Upper lobe of right lung (tissue), 1 donor: ENCODE results near the gene SENP2. TPM values are rescaled to one million over a fixed set of nuclear protein-coding genes. Genes with fewer than 3 reads are reported as not detected.

Source experiments
- ATAC-seq: fragments of 200-7000 bp; cut with Tn5 transposase; one replicate; pipeline ENCODE4 v1.9.1; 2020; ENCODE audit warnings: mild to moderate bottlenecking, moderate library complexity
- DNase-seq: peaks from one replicate; pipeline ENCODE4 v3.0.0-alpha.2; 2020
- H3K27ac ChIP-seq: fragments of 200-600 bp; one replicate; pipeline ENCODE4 v1.8.0; 2022
- H3K27me3 ChIP-seq: fragments of 200-600 bp; one replicate; pipeline ENCODE4 v1.8.0; 2022; ENCODE audit warnings: mild to moderate bottlenecking
- H3K36me3 ChIP-seq: fragments of 200-600 bp; one replicate; pipeline ENCODE4 v1.8.0; 2022
- H3K4me1 ChIP-seq: fragments of 200-600 bp; one replicate; pipeline ENCODE4 v1.8.0; 2022
- H3K4me3 ChIP-seq: fragments of 200-600 bp; one replicate; pipeline ENCODE4 v1.8.0; 2022; ENCODE audit warnings: mild to moderate bottlenecking
- H3K9me3 ChIP-seq: fragments of 200-600 bp; one replicate; pipeline ENCODE4 v1.8.0; 2022
- CTCF ChIP-seq: fragments of 200-600 bp; IDR thresholded peaks from one replicate; pipeline ENCODE4 v1.8.0; 2022; ENCODE audit warnings: antibody characterized with exemption
- intact Hi-C: fragments of 100-400 bp; cut with DNase I; formaldehyde crosslinking; loops from one replicate; pipeline ENCODE4 v1.11.0; 2022
- total RNA-seq: library from RNA; stranded (reverse); fragmentation: NEBNext Ultra II Directional; extraction: Animal tissue kit (Norgen Biotek cat#: 25700); gene quantifications from one replicate; pipeline ENCODE4 v1.2.1, GENCODE V29; 2021
- donor health status: DM: no; HTN: yes; CAD: no; lungs with severe emphysema.

SENP2 gene
- total RNA-seq, 1 donor from 2014 or later, result 42.0 TPM

GRCh38 chr3:185559706-185560090 is 26.4 kb upstream of the SENP2 start:
- Histone ChIP-seq H3K27me3 (peaks cover 5% of the 10 kb centered on the region), H3K27ac (peak overlapping the region; percentile 84), H3K4me1 (peaks cover 11% of the 10 kb centered on the region), H3K36me3 (no peaks in the 10 kb centered on the region), H3K9me3 (no peaks in the 10 kb centered on the region), H3K4me3 (no peak overlapping the region)
- ATAC-seq, result no peak
- intact Hi-C loops, result no loop called here
- DNase-seq, result no peak
- no peak for TF ChIP-seq CTCF

GRCh38 chr3:185560676-185561075 is 25.4 kb upstream of the SENP2 start:
- DNase-seq (no peak), ATAC-seq (peak; percentile 4)
- Histone ChIP-seq H3K9me3 (no peaks in the 10 kb centered on the region), H3K36me3 (no peaks in the 10 kb centered on the region), H3K4me1 (peaks cover 11% of the 10 kb centered on the region), H3K4me3 (peak overlapping the region; percentile 8), H3K27ac (peak overlapping the region; percentile 84), H3K27me3 (peaks cover 5% of the 10 kb centered on the region)
- intact Hi-C loops, result no loop called here
- TF ChIP-seq CTCF, result no peak

- peak overlapping the region; percentile 84 for H3K27ac ChIP-seq
- no peaks in the 10 kb centered on the region for H3K9me3 ChIP-seq
- peaks cover 11% of the 10 kb centered on the region for H3K4me1 ChIP-seq
- intact Hi-C loops, result no loop called here
- H3K4me3 ChIP-seq, result no peak overlapping the region
- peaks cover 5% of the 10 kb centered on the region for H3K27me3 ChIP-seq
- H3K36me3 ChIP-seq, result no peaks in the 10 kb centered on the region
- no peak for TF ChIP-seq CTCF
- DNase-seq, result peak; percentile 86
- ATAC-seq, result peak; percentile 73
These were observed 24.6 kb upstream of the SENP2 start for GRCh38 chr3:185561374-185561943.

GRCh38 chr3:185561958-185562357 is 24.1 kb upstream of the SENP2 start:
- H3K9me3 ChIP-seq, result no peaks in the 10 kb centered on the region
- H3K4me3 ChIP-seq, result no peak overlapping the region
- peaks cover 11% of the 10 kb centered on the region for H3K4me1 ChIP-seq
- intact Hi-C loops, result no loop called here
- H3K36me3 ChIP-seq, result no peaks in the 10 kb centered on the region
- no peak for TF ChIP-seq CTCF
- peak; percentile 86 for ATAC-seq
- DNase-seq, result no peak
- peak overlapping the region; percentile 84 for H3K27ac ChIP-seq
- peaks cover 5% of the 10 kb centered on the region for H3K27me3 ChIP-seq

GRCh38 chr3:185572183-185572582 is 13.9 kb upstream of the SENP2 start:
- intact Hi-C loops, result no loop called here
- ATAC-seq (no peak), DNase-seq (no peak)
- Histone ChIP-seq H3K27ac (no peak overlapping the region), H3K9me3 (no peaks in the 10 kb centered on the region), H3K27me3 (no peaks in the 10 kb centered on the region), H3K4me1 (peaks cover 2% of the 10 kb centered on the region), H3K4me3 (no peak overlapping the region), H3K36me3 (no peaks in the 10 kb centered on the region)
- no peak for TF ChIP-seq CTCF
